HCT116 (cell line): Measurements from ENCODE around the gene CDK2AP2.

Experiments
- CEBPB ChIP-seq: IDR thresholded peaks from 2 replicates; pipeline ENCODE4 v1.6.1; 2012; ENCODE audit warnings: low read depth
- EZH2 ChIP-seq: fragments of 200-600 bp; sonication (generic); IDR thresholded peaks from 2 replicates; pipeline ENCODE4 v1.6.1; 2017; ENCODE audit warnings: antibody characterized with exemption, mixed run types
- JUND ChIP-seq: IDR thresholded peaks from 2 replicates; pipeline ENCODE4 v1.6.1; 2012
- RAD21 ChIP-seq: IDR thresholded peaks from 2 replicates; pipeline ENCODE4 v1.6.1; 2012; ENCODE audit warnings: low read depth, mild to moderate bottlenecking
- YY1 ChIP-seq: IDR thresholded peaks from 2 replicates; pipeline ENCODE4 v1.6.1; 2011; ENCODE audit warnings: low read length, low read depth, moderate library complexity, mild to moderate bottlenecking; ENCODE audit not compliant: insufficient replicate concordance; ENCODE audit errors: extremely low read depth
- ZFX ChIP-seq: fragments of 450-650 bp; IDR thresholded peaks from 2 replicates; pipeline ENCODE4 v1.6.1; 2017
- TF ChIP-seq, protein P1 (sequence below), 3 experiments: fragments of 200-600 bp in 1 of 3; sonication (generic) in 1 of 3; IDR thresholded peaks in 2 of 3; conservative IDR thresholded peaks in 1 of 3; 2 replicates each; pipeline ENCODE4 v1.5.1; 2012 to 2017; ENCODE audit warnings: low read depth in 2 of 3, low read length in 2 of 3, antibody characterized with exemption in 1 of 3, borderline replicate concordance in 1 of 3, control low read depth in 1 of 3, mild to moderate bottlenecking in 1 of 3, mixed read lengths in 1 of 3, mixed run types in 1 of 3, moderate library complexity in 1 of 3; ENCODE audit not compliant: insufficient read depth in 1 of 3

DNA sequence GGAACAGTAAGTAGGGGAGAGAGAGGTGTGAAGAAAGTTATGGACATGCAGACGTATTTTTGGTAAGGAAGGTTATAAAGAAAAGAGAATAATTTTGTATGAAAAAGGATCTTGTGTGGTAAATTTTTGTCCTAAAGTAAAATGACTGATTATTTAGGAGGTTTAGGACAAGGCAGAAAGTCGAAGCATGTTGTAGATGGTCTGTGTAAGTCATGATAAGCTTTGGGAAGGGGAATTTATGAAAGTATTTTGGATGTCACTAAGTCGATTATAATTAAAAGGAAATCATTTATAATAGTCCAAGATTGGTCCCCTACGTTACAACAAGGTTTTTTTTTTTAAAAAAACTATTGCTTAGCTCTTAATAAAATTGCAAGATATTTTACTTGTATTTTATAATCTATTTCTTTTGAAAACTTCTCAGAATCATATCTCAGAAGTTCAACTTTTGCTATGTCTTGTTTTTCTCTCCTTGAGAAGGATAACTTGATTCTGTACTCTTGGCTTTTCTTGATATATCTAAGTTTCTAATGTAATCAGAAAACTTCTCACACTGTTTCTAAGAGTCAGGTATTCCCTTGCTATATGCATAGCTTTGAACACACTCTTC lies 26.2 kb upstream of the CDK2AP2 start:
- TF ChIP-seq, protein P1, sequence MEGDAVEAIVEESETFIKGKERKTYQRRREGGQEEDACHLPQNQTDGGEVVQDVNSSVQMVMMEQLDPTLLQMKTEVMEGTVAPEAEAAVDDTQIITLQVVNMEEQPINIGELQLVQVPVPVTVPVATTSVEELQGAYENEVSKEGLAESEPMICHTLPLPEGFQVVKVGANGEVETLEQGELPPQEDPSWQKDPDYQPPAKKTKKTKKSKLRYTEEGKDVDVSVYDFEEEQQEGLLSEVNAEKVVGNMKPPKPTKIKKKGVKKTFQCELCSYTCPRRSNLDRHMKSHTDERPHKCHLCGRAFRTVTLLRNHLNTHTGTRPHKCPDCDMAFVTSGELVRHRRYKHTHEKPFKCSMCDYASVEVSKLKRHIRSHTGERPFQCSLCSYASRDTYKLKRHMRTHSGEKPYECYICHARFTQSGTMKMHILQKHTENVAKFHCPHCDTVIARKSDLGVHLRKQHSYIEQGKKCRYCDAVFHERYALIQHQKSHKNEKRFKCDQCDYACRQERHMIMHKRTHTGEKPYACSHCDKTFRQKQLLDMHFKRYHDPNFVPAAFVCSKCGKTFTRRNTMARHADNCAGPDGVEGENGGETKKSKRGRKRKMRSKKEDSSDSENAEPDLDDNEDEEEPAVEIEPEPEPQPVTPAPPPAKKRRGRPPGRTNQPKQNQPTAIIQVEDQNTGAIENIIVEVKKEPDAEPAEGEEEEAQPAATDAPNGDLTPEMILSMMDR (IDR thresholded peaks at IDR 0.05 in 2 of 3, conservative IDR thresholded peaks at IDR 0.05 in 1 of 3; ENCODE audit: borderline replicate concordance in 1 of 3, insufficient read depth in 1 of 3, low read depth in 2 of 3, low read length in 2 of 3) = no peak
- TF ChIP-seq ZFX (no peak), EZH2 (no peak), RAD21 (no peak), CEBPB (no peak), JUND (no peak), YY1 (no peak)
